Measurements from ENCODE around the gene BICDL2. TPM values are rescaled to one million over a fixed set of nuclear protein-coding genes. Genes with fewer than 3 reads are reported as not detected.

BICDL2 gene
- total RNA-seq, 1 donor from 2014 or later: 0.05 TPM

DNA sequence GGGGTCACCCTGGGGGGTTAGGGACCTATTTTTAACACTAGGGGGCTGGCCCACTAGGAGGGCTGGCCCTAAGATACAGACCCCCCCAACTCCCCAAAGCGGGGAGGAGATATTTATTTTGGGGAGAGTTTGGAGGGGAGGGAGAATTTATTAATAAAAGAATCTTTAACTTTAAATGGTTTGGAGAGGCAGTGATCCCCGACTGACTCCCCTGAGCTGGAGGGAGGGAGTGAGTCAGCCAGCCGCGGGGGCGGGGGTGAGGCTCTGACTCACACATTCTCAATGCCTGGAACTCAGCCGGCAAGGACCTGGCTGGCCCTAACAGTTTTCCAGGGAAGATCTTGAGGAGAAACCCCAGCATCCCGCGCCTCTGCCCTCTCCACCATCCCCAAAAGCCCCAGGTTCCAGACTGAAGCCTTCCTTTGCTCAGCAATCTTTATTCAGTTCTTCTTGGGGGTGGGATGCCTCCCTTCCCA is 14.5 kb downstream of the BICDL2 start:
- peak overlapping the region; percentile 83 for H3K4me3 ChIP-seq
- peak; percentile 88 for DNase-seq
- H3K36me3 ChIP-seq: peaks cover 22% of the 10 kb centered on the region
- H3K4me1 ChIP-seq: peaks cover 62% of the 10 kb centered on the region
- no peaks in the 10 kb centered on the region for H3K9me3 ChIP-seq (replicated peaks)
- peaks cover 20% of the 10 kb centered on the region for H3K27me3 ChIP-seq (ENCODE audit: low read depth)
- peak overlapping the region; percentile 98 for H3K27ac ChIP-seq (replicated peaks)
- intact Hi-C loops (cut with micrococcal nuclease): no loop called here
- TF ChIP-seq, protein P1, sequence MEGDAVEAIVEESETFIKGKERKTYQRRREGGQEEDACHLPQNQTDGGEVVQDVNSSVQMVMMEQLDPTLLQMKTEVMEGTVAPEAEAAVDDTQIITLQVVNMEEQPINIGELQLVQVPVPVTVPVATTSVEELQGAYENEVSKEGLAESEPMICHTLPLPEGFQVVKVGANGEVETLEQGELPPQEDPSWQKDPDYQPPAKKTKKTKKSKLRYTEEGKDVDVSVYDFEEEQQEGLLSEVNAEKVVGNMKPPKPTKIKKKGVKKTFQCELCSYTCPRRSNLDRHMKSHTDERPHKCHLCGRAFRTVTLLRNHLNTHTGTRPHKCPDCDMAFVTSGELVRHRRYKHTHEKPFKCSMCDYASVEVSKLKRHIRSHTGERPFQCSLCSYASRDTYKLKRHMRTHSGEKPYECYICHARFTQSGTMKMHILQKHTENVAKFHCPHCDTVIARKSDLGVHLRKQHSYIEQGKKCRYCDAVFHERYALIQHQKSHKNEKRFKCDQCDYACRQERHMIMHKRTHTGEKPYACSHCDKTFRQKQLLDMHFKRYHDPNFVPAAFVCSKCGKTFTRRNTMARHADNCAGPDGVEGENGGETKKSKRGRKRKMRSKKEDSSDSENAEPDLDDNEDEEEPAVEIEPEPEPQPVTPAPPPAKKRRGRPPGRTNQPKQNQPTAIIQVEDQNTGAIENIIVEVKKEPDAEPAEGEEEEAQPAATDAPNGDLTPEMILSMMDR (IDR thresholded peaks at IDR 0.05; ENCODE audit: borderline replicate concordance): no peak

DNA sequence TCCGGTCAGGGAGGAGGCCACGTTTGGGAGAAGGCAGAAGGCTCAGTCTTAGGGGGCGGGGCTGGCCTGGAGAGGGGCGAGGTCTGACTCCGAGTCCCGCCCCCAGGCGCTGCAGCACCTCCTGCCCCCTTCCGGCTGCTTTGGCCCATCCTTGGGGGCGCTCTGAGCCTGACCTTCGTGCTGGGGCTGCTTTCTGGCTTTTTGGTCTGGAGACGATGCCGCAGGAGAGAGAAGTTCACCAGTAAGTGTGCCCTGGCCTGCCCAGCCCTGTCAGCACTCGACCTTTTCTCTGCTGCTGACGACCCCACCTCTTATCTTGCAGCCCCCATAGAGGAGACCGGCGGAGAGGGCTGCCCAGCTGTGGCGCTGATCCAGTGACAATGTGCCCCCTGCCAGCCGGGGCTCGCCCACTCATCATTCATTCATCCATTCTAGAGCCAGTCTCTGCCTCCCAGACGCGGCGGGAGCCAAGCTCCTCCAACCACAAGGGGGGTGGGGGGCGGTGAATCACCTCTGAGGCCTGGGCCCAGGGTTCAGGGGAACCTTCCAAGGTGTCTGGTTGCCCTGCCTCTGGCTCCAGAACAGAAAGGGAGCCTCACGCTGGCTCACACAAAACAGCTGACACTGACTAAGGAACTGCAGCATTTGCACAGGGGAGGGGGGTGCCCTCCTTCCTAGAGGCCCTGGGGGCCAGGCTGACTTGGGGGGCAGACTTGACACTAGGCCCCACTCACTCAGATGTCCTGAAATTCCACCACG is 15.1 kb downstream of the BICDL2 start:
- Histone ChIP-seq H3K27me3 (ENCODE audit: low read depth) (peaks cover 25% of the 10 kb centered on the region), H3K4me1 (peaks cover 62% of the 10 kb centered on the region), H3K27ac (replicated peaks) (peak overlapping the region; percentile 98), H3K36me3 (peaks cover 15% of the 10 kb centered on the region), H3K9me3 (replicated peaks) (no peaks in the 10 kb centered on the region), H3K4me3 (peak overlapping the region; percentile 83)
- intact Hi-C loops (cut with micrococcal nuclease): no loop called here
- DNase-seq: peak; percentile 84
- TF ChIP-seq, protein P1 (IDR thresholded peaks at IDR 0.05; ENCODE audit: borderline replicate concordance): peak; percentile 54

DNA sequence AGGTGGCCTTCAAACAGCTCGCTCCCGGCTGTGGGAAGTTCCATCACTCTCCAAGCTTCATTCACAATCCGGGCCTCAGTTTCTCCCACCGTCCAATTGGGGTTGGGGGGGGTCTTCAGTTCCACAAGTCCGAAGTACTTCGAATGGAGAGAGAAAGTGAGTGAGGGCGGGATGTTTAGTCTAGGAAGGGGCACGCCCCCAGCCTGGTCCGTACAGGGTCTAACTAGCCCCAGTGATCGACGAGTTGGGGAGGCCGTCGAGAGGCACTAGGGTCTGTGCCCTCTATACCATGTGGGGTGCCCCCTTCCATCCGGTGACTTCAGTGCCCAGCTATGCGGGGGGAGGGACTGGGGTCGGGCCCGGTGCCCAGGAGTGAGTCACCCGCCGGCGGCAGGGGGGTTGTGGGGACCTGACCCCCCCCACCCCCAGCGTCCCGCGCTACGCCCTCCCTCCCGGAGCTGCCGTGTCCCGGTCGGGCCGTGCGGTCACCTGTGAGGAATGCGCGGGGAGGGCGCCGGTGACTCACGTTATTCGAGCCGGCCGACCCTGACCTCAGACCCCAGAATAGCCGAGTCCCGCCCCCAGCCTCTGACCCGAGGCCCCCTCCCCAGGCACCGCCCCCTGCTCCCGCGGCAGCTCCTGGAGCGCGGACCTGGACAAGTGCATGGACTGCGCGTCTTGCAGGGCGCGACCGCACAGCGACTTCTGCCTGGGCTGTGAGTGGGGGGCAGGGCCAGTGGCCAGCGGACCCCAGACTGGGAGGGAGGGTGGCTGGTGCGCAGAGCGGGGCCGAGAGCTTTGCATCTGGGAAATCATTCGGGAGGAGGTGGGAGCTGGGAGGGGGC is 15.9 kb downstream of the BICDL2 start:
- TF ChIP-seq, protein P1 (IDR thresholded peaks at IDR 0.05; ENCODE audit: borderline replicate concordance): no peak
- Histone ChIP-seq H3K27ac (replicated peaks) (peak overlapping the region; percentile 98), H3K36me3 (peaks cover 7% of the 10 kb centered on the region), H3K27me3 (ENCODE audit: low read depth) (peaks cover 31% of the 10 kb centered on the region), H3K4me1 (peaks cover 62% of the 10 kb centered on the region), H3K4me3 (peak overlapping the region; percentile 83), H3K9me3 (replicated peaks) (no peaks in the 10 kb centered on the region)
- DNase-seq: peak; percentile 75
- intact Hi-C loops (cut with micrococcal nuclease): no loop called here

DNA sequence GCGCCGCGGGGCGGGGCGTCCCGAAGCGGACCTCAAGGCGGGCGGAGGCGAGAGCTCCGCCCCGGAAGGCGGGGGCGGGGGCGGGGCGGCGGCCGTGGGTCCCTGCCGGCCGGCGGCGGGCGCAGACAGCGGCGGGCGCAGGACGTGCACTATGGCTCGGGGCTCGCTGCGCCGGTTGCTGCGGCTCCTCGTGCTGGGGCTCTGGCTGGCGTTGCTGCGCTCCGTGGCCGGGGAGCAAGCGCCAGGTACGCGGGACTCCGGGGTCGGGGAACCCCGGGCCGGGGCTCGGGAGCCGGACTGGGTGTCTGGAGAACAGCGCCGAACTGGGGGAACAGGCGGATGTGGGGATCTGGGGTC is 16.5 kb downstream of the BICDL2 start, which contains the start of gene TNFRSF12A:
Gene TNFRSF12A, plus strand, starts transcription at position 122 of the 357 bp plus-strand sequence. Its CDS starts 30 bp downstream, at position 152.
- no peaks in the 10 kb centered on the region for H3K9me3 ChIP-seq (replicated peaks)
- DNase-seq: peak; percentile 83
- peaks cover 5% of the 10 kb centered on the region for H3K36me3 ChIP-seq
- intact Hi-C loops (cut with micrococcal nuclease): no loop called here
- peak within 1 kb of the TSS; percentile 98 for H3K27ac ChIP-seq (replicated peaks)
- peaks cover 62% of the 10 kb centered on the region for H3K4me1 ChIP-seq
- TF ChIP-seq, protein P1 (IDR thresholded peaks at IDR 0.05; ENCODE audit: borderline replicate concordance): peak; percentile 31
- H3K4me3 ChIP-seq: peak within 1 kb of the TSS; percentile 83
- peaks cover 37% of the 10 kb centered on the region for H3K27me3 ChIP-seq (ENCODE audit: low read depth)

DNA sequence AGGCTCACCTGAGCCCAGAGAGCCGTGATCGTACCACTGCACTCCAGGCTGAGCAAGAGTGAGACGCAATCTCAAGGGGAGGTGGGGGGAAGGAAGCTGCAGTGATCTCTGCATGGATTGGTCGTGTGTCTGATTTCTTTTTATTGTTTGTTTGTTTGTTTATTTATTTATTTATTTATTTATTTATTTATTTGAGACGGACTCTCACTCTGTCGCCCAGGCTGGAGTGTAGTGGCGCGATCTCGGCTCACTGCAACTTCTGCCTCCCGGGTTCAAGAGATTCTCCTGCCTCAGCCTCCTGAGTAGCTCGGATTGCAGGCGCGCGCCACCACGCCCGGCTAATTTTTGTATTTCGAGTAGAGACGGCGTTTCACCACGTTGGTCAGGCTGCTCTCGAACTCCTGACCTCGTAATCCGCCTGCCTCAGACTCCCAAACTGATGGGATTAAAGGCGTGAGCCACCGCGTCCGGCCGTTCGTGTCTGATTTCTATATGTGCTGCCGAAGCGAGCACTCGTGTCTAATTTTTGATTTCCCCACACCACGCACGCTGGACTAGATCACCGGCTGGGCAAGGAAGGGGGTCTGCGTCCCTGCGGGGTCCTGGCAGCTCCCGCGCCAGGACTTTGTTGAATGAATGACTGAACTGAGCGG is 17.0 kb downstream of the BICDL2 start:
- TF ChIP-seq, protein P1 (IDR thresholded peaks at IDR 0.05; ENCODE audit: borderline replicate concordance): no peak
- no peak for DNase-seq
- Histone ChIP-seq H3K9me3 (replicated peaks) (no peaks in the 10 kb centered on the region), H3K27me3 (ENCODE audit: low read depth) (peaks cover 42% of the 10 kb centered on the region), H3K4me3 (peak overlapping the region; percentile 83), H3K27ac (replicated peaks) (peak overlapping the region; percentile 98), H3K4me1 (peaks cover 60% of the 10 kb centered on the region), H3K36me3 (peaks cover 5% of the 10 kb centered on the region)
- intact Hi-C loops (cut with micrococcal nuclease): no loop called here
